DND-41 (cell line): Measurements from ENCODE around the gene CLDN2.

Experiments
- CTCF ChIP-seq: IDR thresholded peaks from 2 replicates; pipeline ENCODE4 v1.5.1; 2012; ENCODE audit warnings: borderline replicate concordance, low read length, moderate library complexity, mild to moderate bottlenecking; ENCODE audit not compliant: poor library complexity, severe bottlenecking; ENCODE audit errors: extremely low read depth
- EZH2 ChIP-seq: IDR thresholded peaks from 3 replicates; pipeline ENCODE4 v1.6.1; 2012; ENCODE audit warnings: borderline replicate concordance, low read depth, mild to moderate bottlenecking, moderate library complexity, low read length, inconsistent platforms; ENCODE audit not compliant: severe bottlenecking

- no peak for TF ChIP-seq CTCF
- TF ChIP-seq EZH2, result no peak
These were observed 12.8 kb downstream of the CLDN2 start for GRCh38 chrX:106932960-106933537.
